ENCODE results near the gene ARHGEF3. TPM values are rescaled to one million over a fixed set of nuclear protein-coding genes. Genes with fewer than 3 reads are reported as not detected.

Gene ARHGEF3
- total and polyA plus RNA-seq, 2 donors (not counting 3 experiments of a cell fraction or from before 2014, with no cell fraction given): 6.7 to 16.3 TPM

GRCh38 chr3:56761887-56762651 lies 39.7 kb downstream of the ARHGEF3 start:
- H2AFZ ChIP-seq (ENCODE audit: low read depth, low read length): no peak overlapping the region
- no peak overlapping the region for H3K4me3 ChIP-seq (replicated peaks in 1 of 3; ENCODE audit: insufficient read depth in 1 of 3, low read depth in 1 of 3, low read length in 3 of 3)
- H3K9me1 ChIP-seq (replicated peaks; ENCODE audit: control insufficient read depth, extremely low read depth, insufficient read depth, low read length): no peaks in the 10 kb centered on the region
- H3K4me2 ChIP-seq (ENCODE audit: insufficient read depth, low read length): no peak overlapping the region
- DNase-seq (ENCODE audit: low read depth, low spot score) (peak; percentile 45), FAIRE-seq (no peak)
- no peaks in the 10 kb centered on the region for H3K9me3 ChIP-seq (replicated peaks; ENCODE audit: control insufficient read depth, insufficient read depth, low read length)
- TF ChIP-seq FOS (IDR thresholded peaks at IDR 0.05; ENCODE audit: borderline replicate concordance, insufficient read depth, low read length) (no peak), MAX (IDR thresholded peaks at IDR 0.05; ENCODE audit: insufficient read depth, insufficient read length) (no peak), CTCF (IDR thresholded peaks at IDR 0.05; ENCODE audit: extremely low read depth in 1 of 2, insufficient read depth in 1 of 2, low read depth in 1 of 2, low read length in 2 of 2) (no peak), JUN (IDR thresholded peaks at IDR 0.05; ENCODE audit: borderline replicate concordance, insufficient read depth, insufficient read length, low read depth) (no peak), GATA2 (IDR thresholded peaks at IDR 0.05; ENCODE audit: insufficient read depth, insufficient read length, low read depth, low read length) (no peak), POLR2A (IDR thresholded peaks at IDR 0.05; ENCODE audit: low read depth, low read length) (no peak), EZH2 (IDR thresholded peaks at IDR 0.05; ENCODE audit: borderline replicate concordance, low read depth, low read length, severe bottlenecking) (no peak), MYC (IDR thresholded peaks at IDR 0.05; ENCODE audit: low read depth, low read length) (no peak), POLR2AphosphoS5 (IDR thresholded peaks at IDR 0.05; ENCODE audit: insufficient read depth, low read depth, low read length) (no peak)
- BruUV-seq (replicated peaks): no TSS peak
- H3K9ac ChIP-seq (replicated peaks; ENCODE audit: extremely low read depth, insufficient read depth, low read length): no peak overlapping the region
- H3K27ac ChIP-seq (ENCODE audit: insufficient read depth, low read depth, low read length): no peak overlapping the region
- H3K36me3 ChIP-seq (ENCODE audit: control insufficient read depth in 2 of 2, extremely low read depth in 1 of 2, insufficient read depth in 2 of 2, low read length in 2 of 2): no peaks in the 10 kb centered on the region
- POLR2A ChIA-PET: no interaction called here
- dilution Hi-C loops (cut with MboI; ENCODE audit: extremely low pct_ligation_motif_present, low sequenced_read_pairs) (no loop called here), intact Hi-C loops (cut with micrococcal nuclease) (loop anchor here (10.0 kb wide), 1 partner anchor 1573 kb away; the partner anchor contains the start of gene PXK)
- no peaks in the 10 kb centered on the region for H3K27me3 ChIP-seq (ENCODE audit: control insufficient read depth in 2 of 2, insufficient read depth in 2 of 2, low read length in 2 of 2)
- H4K20me1 ChIP-seq (replicated peaks; ENCODE audit: control insufficient read depth, extremely low read depth, insufficient read depth, low read length): no peaks in the 10 kb centered on the region
- H3K79me2 ChIP-seq (ENCODE audit: control insufficient read depth, insufficient read depth, low read length): no peaks in the 10 kb centered on the region
- H3K4me1 ChIP-seq (ENCODE audit: control insufficient read depth, extremely low read depth, insufficient read depth, low read length): peaks cover 7% of the 10 kb centered on the region
- CTCF ChIA-PET: no interaction called here

All from endothelial cell of umbilical vein (primary cell).